GM21447 (cell line): Measurements from ENCODE around the gene PDZD2.
"Not testable (repeated sequence)": the region's sequence is repeated elsewhere in the genome, so short reads cannot be mapped to it uniquely, and the experiment has no call there.

Source experiments
- ATAC-seq: cut with Tn5 transposase; IDR thresholded peaks from one replicate; pipeline ENCODE4 v1.9.1; 2021; ENCODE audit not compliant: unreplicated experiment

PDZD2 gene

DNA sequence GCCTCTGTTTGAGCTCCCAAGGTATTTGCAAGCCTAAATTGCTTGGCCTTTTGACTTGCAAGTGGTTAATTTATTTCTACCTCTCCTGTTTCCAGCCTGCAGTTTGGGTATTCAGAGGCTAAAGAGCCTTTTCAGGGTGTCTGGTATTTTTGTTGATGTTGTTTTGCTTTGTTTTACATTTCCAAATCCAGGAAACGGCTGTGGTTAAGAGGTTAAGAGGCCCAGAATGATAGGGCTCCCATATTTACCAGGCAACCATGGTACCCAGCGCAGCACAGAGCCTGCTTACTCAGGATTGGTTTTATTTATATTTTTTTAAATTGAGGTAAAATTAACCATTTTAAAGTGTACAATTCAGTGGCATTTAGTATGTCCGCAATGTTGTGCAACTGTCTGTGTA lies 92.1 kb downstream of the PDZD2 start:
- no peak for ATAC-seq

DNA sequence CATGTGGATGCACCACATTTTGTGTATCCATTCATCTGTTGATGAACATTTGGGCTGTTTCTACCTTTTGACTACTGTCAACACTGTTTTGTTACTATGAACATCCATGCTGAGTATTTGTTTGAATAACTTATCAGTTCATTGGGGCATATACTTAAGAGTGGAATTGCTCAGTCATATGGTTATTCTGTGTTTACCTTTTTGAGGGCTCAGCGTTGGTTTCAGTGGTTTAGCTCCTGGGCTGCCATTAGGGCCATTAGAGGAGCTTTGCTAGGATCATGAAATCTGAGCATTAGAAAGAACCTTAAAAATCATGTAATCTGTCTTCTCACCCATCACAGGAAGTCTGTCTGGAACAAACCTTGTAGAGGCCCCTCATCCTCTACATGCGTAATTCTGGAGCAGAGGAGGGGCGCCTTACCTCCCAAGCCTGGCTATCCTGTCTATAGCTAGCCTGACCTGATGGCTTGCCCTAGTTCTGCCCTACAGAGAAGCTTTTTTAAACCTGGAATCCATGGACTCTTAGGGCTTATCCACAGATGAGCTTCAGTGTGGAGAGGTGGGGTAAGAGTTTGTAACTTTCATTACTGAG lies 92.9 kb downstream of the PDZD2 start:
- no peak for ATAC-seq

DNA sequence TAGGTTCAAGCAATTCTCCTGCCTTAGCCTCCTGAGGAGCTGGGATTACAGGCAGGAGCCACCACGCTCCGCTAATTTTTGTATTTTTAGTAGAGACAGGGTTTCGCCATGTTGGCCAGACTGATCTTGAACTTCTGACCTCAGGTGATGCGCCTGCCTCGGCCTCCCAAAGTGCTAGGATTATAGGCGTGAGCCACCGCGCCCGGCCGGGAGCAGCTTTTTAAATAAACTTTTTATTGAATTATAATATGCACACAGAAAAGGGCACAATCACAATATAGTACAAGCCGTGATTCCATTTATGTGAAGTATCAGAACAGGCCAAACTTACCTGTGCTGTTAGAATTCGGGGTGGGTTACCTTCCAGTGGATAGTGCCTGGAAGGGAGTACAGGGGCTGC lies 93.9 kb downstream of the PDZD2 start:
- not testable (repeated sequence) for ATAC-seq

DNA sequence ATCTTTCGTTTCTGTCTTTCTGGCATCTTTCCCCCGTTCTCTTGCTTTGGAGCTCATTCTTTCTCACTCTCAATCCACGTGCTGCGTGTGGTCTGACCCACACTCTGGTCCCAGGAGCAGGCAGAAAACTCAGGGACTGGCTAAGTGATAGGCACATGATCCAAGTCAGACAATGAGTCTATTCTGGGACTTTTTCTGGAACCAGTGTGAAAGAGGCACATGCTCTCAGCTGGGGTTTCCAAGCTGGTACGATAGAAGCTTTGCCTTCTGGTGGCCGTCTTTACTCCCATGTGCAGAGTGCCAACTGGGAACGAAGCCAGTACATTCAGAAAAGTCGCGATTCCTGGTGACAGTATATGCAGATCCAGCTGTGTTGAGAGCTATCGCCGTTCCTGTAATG lies 94.4 kb downstream of the PDZD2 start:
- ATAC-seq, result no peak

- ATAC-seq, result no peak
Measured at GRCh38 chr5:31736127-31736526, 97.2 kb downstream of the PDZD2 start.

GRCh38 chr5:31738199-31738598 lies 99.3 kb downstream of the PDZD2 start:
- ATAC-seq, result no peak

GRCh38 chr5:31741496-31741895 lies 102.6 kb downstream of the PDZD2 start:
- no peak for ATAC-seq

DNA sequence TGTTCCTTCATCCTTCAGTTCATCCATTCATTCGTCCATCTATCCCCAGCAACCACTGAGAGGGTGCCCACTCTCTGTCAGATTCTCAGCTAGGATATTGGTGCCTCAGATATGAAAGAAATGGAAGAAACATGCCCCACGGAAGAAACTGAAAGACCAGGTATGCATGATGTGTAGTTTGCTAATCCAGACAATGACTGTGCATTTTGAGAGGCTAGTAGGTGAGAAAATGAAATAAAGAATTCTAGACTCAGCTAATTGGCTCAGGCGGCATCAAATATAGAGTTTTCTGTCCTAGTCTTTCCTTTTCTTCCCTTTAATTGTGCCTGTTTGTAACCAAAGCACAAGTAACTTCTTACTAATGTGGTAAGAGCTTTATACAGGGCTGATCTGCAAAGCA lies 104.7 kb downstream of the PDZD2 start:
- no peak for ATAC-seq

DNA sequence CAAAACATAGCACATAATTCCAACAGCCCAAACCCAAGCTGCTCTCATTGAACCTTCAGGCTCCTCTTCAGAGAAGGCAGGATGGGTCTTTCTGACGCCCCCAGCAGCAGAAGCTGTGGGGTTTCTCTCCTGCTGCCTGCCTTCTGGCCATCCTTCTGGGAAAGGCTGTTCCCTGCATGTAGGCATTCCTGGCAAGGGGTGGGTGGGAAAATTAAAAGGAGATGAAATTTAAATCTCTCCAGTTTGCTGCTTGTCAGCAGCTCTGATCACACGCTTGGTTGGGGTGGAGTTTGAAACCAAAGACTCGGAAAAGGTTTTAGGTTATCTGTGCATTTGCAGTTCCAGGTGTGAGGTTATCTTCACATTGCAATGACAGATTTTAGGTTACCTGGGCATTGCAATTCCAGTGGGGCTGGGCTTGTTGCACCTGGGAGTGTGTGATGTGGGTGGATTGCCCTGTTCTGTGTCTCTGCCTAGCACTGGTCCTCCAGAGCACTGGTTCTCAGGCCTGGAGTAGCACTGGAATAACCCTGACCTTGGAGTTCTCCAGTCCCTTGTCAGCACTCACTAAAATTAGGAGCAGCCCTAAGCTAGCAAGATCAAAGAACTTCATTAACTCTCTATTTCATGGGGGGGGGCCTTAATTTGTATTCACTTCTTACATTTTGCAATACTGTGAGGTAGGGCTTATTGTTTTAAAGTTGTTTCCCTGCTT lies 109.7 kb downstream of the PDZD2 start:
- ATAC-seq, result no peak

GRCh38 chr5:31750215-31750614 lies 111.3 kb downstream of the PDZD2 start:
- ATAC-seq, result no peak

GRCh38 chr5:31751610-31752009 lies 112.7 kb downstream of the PDZD2 start:
- no peak for ATAC-seq

DNA sequence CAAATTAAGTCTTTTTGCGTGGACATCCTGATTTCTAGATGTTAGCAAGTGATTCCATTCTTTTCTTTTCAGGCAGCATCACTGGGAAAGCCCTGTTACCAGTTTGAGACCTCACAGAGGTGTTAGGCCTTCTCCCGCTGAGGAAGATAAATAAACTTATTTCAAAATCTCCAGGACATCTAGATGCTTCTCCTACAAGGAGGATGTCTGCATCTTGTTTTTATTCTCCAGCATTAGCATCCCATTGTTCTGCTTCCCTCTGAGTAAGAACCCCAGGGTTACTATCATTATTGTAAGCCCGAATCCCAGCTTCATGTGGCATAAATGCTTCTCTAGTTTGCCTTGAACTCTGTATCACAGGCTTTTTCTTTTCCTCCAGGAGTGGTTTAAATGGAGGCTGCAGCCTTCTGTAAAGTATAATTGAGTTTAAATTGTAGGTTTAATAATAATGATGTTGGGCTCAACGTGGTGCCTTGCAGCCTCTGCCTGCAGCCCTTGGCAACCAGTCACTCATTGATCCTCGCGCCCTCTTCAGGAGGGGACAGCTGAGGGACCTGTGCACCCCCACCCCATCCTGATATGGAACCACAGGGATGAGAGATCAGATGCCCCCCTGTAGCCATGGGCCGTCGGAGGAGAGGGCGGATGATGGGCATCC lies 114.9 kb downstream of the PDZD2 start:
- ATAC-seq, result no peak

DNA sequence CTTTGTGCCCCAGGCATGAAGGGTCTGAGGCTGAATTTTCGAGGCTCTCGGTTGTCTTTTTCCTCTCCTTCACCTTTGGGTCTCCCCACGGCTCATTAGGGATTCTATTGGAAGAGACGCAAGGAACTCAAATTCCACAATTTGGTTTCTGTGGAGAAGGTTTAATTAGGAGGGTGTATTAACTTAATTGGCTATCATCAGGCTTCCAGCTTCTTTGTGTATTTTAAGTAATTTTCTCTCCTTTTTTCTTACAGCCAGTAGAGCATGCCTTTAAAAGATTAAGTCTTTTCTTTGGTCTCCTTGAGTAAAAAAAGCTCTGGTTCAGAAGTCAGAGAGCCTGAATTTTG lies 115.4 kb downstream of the PDZD2 start:
- ATAC-seq, result no peak

DNA sequence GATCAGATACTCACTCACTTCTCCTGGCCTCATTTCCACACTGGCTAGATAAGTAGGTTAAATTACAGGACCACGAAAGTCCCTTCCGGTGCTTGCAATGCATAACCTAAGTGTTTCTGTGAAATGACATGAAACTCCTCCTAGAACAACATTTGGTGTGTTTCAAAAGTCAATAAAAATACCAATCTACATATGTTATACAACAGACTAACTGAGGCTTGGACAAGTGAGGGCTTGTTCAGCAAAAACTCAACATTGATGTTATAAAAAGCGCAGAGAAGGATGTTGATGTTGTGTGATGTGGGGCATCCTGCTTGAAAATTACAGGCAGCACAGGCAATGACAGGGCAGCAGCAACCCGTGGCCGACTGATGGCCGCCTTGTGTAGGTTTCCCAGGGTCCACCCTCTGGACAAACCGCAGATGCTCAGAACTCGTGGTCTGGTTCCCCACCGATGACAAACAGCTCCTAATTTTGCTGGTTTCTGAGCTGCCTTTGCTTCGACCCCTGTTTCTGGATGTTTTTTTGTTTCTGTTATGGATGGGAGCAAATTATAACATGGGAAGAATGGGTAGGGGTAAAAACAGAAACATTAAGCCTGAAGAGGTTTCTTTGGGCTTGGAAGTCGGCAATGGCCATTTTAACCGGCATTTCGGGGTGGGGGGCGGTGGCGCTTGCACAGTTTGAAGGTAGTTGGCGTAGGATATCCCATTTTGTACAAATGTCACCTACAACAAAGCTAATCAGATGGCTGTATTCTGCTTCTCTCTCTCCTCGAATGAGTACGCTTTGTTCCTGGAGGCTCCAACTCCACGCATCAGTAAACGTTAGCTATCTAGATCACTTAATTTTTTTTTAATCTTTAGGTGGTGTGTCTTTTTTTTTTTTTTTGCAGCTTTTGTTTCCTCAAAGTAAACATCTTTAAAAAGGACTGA lies 116.1 kb downstream of the PDZD2 start:
- no peak for ATAC-seq

GRCh38 chr5:31755676-31756230 lies 116.8 kb downstream of the PDZD2 start:
- no peak for ATAC-seq

DNA sequence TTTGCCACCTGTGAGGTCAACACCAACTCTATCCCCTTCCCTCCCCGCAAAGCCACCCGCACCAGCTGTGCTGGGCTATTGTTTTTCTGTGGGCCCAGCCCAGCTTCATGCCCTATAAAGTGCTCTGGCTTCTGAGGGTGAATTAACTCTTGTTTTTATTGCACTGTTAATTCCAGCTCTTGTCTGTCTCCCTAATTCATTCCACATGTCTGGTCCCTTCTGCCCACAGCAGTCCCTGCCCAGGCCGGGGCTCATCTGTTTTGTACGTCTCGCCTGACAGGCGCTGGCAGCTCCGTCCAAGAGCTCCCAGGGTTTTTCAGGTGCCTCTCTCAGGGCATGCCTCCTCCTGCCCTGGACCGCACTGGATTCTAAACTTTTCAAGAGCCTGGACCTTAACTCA lies 118.9 kb downstream of the PDZD2 start:
- no peak for ATAC-seq

DNA sequence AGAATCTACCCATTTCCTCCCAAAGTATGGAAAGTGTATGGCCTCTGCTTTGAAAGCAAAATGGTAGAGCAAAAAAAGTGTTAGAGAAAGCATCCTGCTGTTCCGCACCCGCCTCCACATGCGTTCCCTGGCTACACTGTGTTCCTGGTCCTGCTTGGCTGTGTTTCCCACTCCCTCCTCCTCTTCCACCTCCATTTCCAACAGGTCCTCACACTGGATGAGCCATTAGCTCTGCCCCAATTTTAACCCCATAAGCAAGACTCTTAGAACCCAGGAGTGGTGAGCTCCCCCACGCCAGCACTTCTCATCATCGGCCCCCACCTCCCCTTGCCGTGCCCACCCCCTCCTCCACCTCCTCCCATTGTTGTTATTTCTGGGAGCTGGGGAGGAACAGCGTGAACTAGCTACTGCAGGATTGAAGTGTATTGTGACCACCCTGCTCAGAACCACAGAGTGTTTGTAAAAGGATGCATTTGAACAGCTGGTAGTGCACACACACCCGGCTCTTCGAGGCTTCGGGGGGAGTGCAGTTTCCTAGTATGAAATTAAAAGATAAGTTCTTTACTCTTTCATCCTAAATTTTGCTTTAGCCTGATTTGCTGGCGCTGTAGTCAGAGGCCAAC lies 120.0 kb downstream of the PDZD2 start:
- ATAC-seq, result no peak

DNA sequence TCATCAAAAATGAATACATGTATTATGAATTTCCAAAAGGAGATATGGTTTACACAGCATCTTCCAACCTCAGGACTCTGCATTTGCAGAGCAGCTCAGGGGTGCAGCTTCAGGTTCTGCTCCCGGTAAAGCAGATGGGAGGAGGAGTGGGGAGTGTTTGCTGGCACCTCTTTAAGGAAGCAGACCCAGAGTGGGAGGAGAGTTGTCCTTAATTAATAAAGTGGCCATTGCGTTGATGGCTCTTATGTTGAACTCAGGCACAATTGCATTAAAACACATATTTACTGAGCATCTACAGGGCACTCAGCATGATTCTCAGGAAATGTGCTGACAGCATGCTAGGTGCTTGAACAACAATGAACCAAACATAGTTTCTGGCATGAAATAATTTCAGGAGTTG lies 121.0 kb downstream of the PDZD2 start:
- no peak for ATAC-seq

DNA sequence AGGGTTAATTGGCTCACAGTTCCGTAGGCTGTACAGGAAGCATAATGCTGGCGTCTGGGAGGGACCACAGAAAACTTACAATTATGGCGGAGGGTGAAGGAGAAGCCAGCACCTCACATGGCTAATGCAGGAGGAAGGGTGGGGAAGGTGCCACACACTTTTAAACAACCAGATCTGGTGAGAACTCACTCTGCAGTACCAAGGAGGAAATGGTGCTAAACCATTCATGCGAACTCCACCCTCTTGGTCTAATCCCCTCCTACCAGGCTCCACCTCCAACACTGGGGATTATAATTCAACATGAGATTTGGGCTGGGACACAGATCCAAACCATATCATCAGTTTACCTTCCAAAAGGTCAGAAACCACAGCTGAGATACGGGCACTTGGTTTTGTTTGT lies 122.9 kb downstream of the PDZD2 start:
- no peak for ATAC-seq

DNA sequence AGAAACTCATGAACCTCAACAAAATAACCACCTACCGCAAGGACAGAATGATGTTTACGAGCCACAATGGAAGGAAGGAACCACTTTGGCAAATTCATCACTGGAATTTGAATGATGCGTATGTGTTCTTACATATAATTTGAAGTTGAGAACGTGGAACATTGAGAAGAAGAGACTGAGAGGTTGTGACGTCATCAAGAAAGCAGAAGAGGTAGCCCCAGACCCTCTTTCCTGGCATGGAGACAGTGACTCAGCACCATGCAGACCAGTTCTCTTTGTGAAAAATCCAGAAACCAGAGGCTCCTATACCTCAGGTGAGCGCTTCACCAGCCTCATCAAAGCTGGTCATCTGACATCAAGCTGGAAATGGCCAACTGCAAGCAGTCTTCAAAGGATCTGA lies 124.5 kb downstream of the PDZD2 start:
- ATAC-seq, result no peak

GRCh38 chr5:31764687-31765086 lies 125.8 kb downstream of the PDZD2 start:
- not testable (repeated sequence) for ATAC-seq
